ENCODE measurements around the gene STK10. TPM values are rescaled to one million over a fixed set of nuclear protein-coding genes. Genes with fewer than 3 reads are reported as not detected.

The STK10 gene
- total RNA-seq, 1 experiment from 2014 or later = 22.9 TPM

DNA sequence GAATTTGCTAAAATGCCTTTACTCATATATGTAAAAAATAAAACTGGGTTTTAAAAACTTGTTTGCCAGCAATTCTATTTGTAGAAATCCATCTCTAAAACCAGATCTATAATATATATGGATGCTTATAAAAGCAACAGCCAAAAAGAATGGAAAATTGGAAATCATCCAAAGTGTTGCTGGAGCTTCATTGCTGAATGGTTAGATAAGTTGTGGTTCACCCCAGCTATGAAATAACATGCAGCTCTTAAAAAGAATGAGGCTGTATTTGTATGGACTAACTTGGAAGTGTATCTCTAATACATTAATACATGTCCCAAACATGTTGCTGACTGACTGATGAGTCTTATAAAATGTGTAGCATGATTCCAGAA lies 76.2 kb downstream of the STK10 start:
- no peak overlapping the region for H3K27ac ChIP-seq (ENCODE audit: low read depth, low read length)
- ATAC-seq (no peak), DNase-seq (ENCODE audit: low read depth, low spot score) (no peak)
- H2AFZ ChIP-seq (ENCODE audit: low read depth, low read length, poor library complexity, severe bottlenecking) = no peak overlapping the region
- no peak for TF ChIP-seq ZNF274 (IDR thresholded peaks at IDR 0.05; ENCODE audit: low read depth, low read length)
- TF ChIP-seq EZH2 (IDR thresholded peaks at IDR 0.05) = no peak
- no TSS peak for BruUV-seq (replicated peaks)
- no peaks in the 10 kb centered on the region for H3K79me2 ChIP-seq (ENCODE audit: insufficient read depth, low read length)
- intact Hi-C loops (cut with micrococcal nuclease) = no loop called here
- no peaks in the 10 kb centered on the region for H4K20me1 ChIP-seq (ENCODE audit: insufficient read depth)
- H3K4me3 ChIP-seq (replicated peaks in 1 of 2; ENCODE audit: low read depth in 1 of 2, low read length in 2 of 2) = no peak overlapping the region
- H3K9me3 ChIP-seq (ENCODE audit: control insufficient read depth in 1 of 2, insufficient read depth in 1 of 2, low read depth in 1 of 2, low read length in 2 of 2) = no peaks in the 10 kb centered on the region
- no peak overlapping the region for H3K9ac ChIP-seq (ENCODE audit: low read length)
- H3K4me2 ChIP-seq (ENCODE audit: low read length) = no peak overlapping the region
- peaks cover 8 to 19% of the 10 kb centered on the region in 2 experiments for H3K4me1 ChIP-seq (ENCODE audit: control insufficient read depth in 1 of 2, insufficient read depth in 2 of 2, low read length in 2 of 2)
- ChIA-PET RAD21 (ENCODE audit: low non-redundant PET in 1 of 2, low total read pairs in 2 of 2, uncharacterized antibody in 2 of 2, unreplicated experiment in 2 of 2) (no interaction called here), POLR2A (no interaction called here), CTCF (no interaction called here)
- H3K36me3 ChIP-seq (ENCODE audit: control insufficient read depth in 1 of 2, insufficient read depth in 2 of 2, low read length in 2 of 2) = 0 out of 4 replicates have a peak, but pooled peaks cover 0 to 4% of the 10 kb centered on the region in 2 experiments
- H3K9me2 ChIP-seq (ENCODE audit: insufficient read depth) = no peaks in the 10 kb centered on the region
- H3K27me3 ChIP-seq (ENCODE audit: insufficient read depth, low read length) = no peaks in the 10 kb centered on the region

- no peaks in the 10 kb centered on the region for H3K9me2 ChIP-seq (ENCODE audit: insufficient read depth)
- no peaks in the 10 kb centered on the region for H3K79me2 ChIP-seq (ENCODE audit: insufficient read depth, low read length)
- no peaks in the 10 kb centered on the region for H4K20me1 ChIP-seq (ENCODE audit: insufficient read depth)
- no peak overlapping the region for H3K4me2 ChIP-seq (ENCODE audit: low read length)
- H3K4me3 ChIP-seq (replicated peaks in 1 of 2; ENCODE audit: low read depth in 1 of 2, low read length in 2 of 2) = no peak overlapping the region
- 0 out of 4 replicates have a peak, but pooled peaks cover 0 to 4% of the 10 kb centered on the region in 2 experiments for H3K36me3 ChIP-seq (ENCODE audit: control insufficient read depth in 1 of 2, insufficient read depth in 2 of 2, low read length in 2 of 2)
- DNase-seq (ENCODE audit: low read depth, low spot score) (no peak), ATAC-seq (no peak)
- H3K4me1 ChIP-seq (ENCODE audit: control insufficient read depth in 1 of 2, insufficient read depth in 2 of 2, low read length in 2 of 2) = peaks cover 11 to 24% of the 10 kb centered on the region in 2 experiments
- H3K9me3 ChIP-seq (ENCODE audit: control insufficient read depth in 1 of 2, insufficient read depth in 1 of 2, low read depth in 1 of 2, low read length in 2 of 2) = no peaks in the 10 kb centered on the region
- H3K9ac ChIP-seq (ENCODE audit: low read length) = no peak overlapping the region
- no TSS peak for BruUV-seq (replicated peaks)
- no peaks in the 10 kb centered on the region for H3K27me3 ChIP-seq (ENCODE audit: insufficient read depth, low read length)
- H3K27ac ChIP-seq (ENCODE audit: low read depth, low read length) = no peak overlapping the region
- no peak overlapping the region for H2AFZ ChIP-seq (ENCODE audit: low read depth, low read length, poor library complexity, severe bottlenecking)
- ChIA-PET CTCF (no interaction called here), RAD21 (ENCODE audit: low non-redundant PET in 1 of 2, low total read pairs in 2 of 2, uncharacterized antibody in 2 of 2, unreplicated experiment in 2 of 2) (no interaction called here), POLR2A (no interaction called here)
- intact Hi-C loops (cut with micrococcal nuclease) = no loop called here
- TF ChIP-seq TCF7L2 (IDR thresholded peaks at IDR 0.05; ENCODE audit: borderline replicate concordance, extremely low read depth, insufficient read depth, insufficient read length) (no peak), ELF1 (IDR thresholded peaks at IDR 0.05; ENCODE audit: borderline replicate concordance, low read depth) (no peak), EZH2 (IDR thresholded peaks at IDR 0.05) (no peak), EGR1 (IDR thresholded peaks at IDR 0.05; ENCODE audit: low read depth) (no peak), CEBPB (IDR thresholded peaks at IDR 0.05; ENCODE audit: low read depth) (no peak), CBX3 (IDR thresholded peaks at IDR 0.05; ENCODE audit: low read depth) (no peak), REST (IDR thresholded peaks at IDR 0.05; ENCODE audit: low read depth) (no peak), SIN3A (IDR thresholded peaks at IDR 0.05; ENCODE audit: low read depth) (no peak), EZH2phosphoT487 (IDR thresholded peaks at IDR 0.05; ENCODE audit: borderline replicate concordance) (no peak), JUND (IDR thresholded peaks at IDR 0.05) (no peak), ZFX (IDR thresholded peaks at IDR 0.05) (no peak), YY1 (IDR thresholded peaks at IDR 0.05; ENCODE audit: extremely low read depth, insufficient replicate concordance, low read depth, low read length) (no peak), ZNF274 (IDR thresholded peaks at IDR 0.05; ENCODE audit: low read depth, low read length) (no peak), FOSL1 (IDR thresholded peaks at IDR 0.05; ENCODE audit: low read depth) (no peak)
- TF ChIP-seq, protein P1, sequence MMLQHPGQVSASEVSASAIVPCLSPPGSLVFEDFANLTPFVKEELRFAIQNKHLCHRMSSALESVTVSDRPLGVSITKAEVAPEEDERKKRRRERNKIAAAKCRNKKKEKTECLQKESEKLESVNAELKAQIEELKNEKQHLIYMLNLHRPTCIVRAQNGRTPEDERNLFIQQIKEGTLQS (IDR thresholded peaks at IDR 0.05) = no peak
Observed at GRCh38 chr5:172110921-172111851, 76.8 kb downstream of the STK10 start.
